Suppressor macrophage treated with lipopolysaccharide for 4 hours (primary cell): ENCODE measurements around the gene UVRAG.

ENCODE experiments used
- DNase-seq: peaks from one replicate; pipeline ENCODE4 v3.0.0-alpha.2; 2020

UVRAG gene

DNA sequence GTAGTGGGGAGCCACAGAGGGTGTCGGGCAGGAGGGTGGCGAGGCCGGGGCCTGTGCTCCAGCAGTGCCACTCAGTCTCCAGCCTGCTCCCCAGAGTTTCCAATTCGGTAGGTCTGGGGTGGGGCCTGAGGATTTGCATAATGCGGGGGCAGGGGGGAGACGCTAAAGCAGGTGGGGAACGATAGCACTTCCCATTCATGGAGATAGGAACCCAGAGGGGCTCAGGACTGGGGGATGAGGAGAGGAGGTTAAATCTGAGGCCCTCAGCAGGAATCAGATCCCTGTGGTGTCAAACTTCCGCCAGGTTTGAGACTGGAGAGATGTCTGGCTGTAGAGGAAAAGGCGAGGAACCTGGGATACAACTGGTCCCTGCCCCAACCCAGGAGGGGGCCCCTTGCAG is 361.5 kb downstream of the UVRAG start:
- DNase-seq: no peak

DNA sequence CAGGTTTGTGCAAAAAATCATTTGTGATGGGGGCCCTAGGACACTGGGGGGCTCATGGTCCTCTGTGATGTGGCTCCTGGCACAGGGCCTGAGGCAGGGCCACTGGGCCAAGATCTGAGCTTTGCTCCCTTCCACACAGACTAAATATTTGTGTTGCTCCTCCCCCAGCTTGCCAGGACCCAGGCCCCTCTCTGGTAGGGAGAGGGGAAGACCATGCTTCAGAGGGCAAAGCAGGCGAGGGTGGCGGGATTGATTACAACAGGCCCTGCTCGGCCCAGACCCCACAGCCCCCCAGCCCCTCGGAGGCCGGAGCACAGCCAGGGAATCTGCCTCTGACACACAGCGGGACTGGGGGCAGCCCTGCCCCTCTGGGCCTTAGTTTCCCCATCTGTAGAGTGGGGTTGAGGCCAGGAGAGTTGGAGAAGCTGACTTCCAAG is 362.3 kb downstream of the UVRAG start:
- no peak for DNase-seq

DNA sequence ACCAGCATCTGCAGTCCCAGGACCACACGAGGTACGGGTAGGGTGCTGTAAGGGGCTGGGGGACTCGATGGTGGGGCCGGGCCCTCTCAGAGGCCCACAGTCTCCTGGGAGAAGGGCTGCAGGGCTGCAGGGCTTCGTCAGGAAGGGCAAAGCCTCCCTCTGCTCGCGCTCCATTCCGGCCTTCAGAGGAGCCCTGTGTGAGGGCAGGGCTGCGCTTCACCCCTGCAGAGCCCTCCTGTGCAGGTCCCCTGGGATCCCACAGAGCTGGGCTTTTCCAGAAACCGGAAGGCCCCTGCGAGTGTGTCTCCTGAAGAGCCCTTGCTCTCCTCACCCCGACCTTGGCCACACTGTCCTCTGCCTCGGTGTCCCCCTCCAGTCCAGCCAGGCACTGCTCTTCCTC is 364.1 kb downstream of the UVRAG start:
- no peak for DNase-seq

DNA sequence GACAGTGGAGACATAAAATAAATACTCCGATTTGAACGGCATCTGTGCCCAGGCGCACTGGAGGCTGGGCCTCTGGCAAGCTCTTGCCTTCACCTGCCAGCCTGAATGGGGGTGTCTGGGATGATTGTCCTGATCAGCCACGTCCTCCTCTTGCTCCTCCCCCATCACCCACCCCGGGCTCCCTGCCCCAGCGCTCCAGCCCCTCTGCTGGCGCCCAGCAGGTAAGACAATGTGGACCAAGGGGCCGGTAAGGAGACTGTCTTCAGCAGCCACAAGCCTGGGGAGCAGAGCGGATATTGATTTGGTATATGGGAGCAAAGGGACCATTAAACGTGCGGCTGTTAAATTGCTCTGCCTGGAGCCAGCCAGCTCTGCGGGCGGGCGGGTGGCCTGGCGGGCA is 366.4 kb downstream of the UVRAG start:
- no peak for DNase-seq

DNA sequence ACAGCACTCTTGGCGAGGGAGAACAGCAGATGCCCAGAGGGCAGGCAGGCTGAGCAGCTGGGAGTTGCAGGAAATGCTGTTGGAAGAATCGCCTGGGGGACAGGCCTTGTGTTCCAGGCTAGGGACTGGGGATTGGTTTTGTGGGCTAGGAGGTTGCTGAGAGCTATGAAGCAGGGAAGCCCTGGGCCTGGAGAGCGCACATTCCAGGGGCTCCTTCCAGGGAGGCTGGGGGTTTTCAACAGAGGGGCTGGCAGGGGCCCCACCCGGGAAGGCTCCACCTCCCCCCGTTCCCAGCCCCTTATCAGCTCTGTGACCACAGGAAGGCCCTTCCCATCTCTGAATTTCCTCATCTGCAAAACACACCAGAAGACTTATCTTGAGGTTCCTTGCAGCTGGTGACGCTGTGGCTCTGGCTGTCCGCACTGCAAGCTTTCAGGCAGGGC is 369.6 kb downstream of the UVRAG start:
- DNase-seq: no peak

DNA sequence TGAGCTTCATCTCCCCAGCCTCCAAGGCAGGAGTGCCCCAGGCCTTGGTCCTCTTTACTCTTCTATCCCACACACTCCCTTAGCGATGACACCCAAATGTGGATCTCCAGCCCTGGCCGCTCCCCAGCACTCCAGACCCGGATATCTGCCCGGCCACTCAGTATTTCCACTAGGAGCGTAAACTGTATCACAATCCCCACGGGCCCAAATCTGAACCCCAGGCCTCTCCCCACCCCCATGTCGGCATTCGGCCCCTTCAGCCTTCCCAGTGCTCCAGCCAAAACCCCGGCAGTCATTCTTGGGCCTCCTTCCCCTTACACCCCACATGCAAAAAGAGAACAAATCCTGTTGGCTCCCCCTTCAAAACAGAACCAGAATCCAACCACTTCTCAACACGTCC is 370.5 kb downstream of the UVRAG start:
- no peak for DNase-seq

DNA sequence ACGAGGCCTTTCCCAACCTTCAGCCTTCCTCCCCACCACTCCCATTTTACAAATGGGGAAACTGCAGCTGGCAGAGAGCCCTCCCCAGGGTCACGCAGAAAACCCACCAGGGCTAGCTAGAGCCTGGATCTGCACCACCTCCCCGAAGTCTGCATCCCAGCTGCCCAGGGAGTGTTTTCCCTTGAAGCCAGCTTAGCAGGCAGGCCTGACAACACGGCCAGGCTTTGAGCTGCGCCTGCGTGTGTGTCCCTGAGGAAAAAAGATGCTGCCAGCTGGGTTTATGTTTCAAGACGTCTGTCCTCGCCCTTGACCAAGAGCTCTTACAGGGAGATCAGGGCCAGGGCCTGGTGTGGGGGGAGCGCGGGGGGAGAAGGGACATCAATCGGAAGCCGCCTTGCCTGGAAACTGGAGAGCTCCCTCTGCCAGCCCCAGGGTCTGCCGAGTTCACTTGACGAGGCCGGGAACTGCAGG is 371.0 kb downstream of the UVRAG start:
- DNase-seq: no peak

DNA sequence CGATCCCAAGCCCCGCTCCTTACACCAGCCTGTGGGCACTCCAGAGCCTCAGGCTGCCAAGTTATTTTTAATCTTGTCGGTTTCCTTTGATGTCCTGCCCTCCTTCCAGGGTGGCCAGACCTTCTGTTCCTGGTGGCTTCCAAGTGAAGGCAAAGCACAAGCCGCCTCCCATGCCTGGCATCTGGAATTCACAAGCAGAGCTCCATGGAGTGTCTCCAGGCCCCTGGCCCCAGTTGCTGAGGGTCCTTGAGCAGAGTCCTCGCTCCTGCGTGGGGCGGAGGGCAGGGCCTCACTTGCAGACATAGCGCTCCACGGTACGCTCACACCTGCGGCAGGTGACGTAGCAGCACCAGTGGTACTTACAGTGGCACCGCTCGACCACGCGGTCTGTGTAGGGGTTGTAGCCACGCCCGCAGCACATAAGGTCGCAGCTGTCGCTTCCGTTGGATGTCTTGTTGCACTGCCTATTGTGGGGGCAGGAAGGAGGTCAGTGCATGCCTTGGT is 371.8 kb downstream of the UVRAG start:
- DNase-seq: no peak

DNA sequence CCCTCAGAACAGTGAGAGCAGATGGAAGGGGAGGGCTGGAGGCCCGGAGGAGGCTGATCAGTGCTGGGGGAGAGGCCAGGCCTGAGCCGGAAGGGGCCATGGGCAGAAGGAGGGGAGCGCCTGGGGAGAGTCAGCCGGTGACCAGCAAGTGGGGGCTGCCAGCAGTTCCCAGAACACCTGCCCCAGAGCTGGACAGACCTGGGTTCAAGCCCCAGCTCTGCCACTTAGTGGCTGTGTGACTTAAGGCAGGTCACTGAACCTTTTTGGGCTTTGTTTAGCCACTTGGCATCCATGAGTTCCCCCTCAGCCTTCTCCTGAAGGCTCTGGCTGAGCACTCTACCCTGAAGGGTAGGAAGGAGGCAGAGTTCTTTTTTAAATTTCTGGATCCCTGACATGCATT is 373.9 kb downstream of the UVRAG start:
- no peak for DNase-seq

DNA sequence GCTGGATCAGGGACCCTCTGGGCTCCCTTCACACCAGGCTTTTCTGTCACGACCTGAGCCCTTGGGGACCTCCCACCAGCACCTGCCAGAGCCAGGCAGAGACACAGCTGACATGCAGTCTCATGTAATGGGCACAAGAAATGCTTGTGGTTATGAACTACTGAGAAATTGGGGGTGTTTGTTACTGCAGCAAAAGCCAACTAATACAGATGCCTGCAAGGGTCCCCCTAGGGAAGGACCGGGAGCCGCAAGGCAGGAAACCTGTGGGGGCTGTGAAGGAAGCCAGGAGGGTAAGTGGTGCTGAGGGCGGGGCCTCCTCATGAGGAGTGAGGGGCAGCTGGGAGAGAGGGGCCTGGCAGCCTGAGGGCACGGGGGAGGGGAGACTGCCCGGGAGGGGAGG is 374.7 kb downstream of the UVRAG start:
- DNase-seq: no peak

DNA sequence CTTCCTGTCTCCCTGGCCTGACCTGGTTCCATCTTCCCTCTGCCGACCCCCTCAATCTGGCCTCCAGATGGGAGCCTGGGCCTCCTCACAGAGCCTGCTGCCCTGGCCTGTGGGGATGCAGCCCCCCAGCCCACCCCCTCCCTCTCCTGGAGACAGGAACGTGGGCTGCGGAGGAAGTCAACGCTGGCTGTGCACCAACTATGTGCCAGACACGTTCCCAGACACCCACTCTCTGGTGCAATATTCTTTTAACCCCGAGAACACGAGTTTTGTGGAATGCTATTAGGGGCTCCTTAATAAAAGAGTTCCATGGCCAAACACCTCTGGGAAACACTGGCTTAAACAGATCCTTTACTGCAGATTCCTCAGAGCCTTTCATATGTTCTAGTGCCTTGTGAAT is 375.4 kb downstream of the UVRAG start:
- DNase-seq: no peak
